ENCODE data around the gene GRIA1. TPM values are rescaled to one million over a fixed set of nuclear protein-coding genes. Genes with fewer than 3 reads are reported as not detected.

GRIA1 gene
- total and polyA plus RNA-seq, 10 of the 15 experiments (the other 5 are each of a cell fraction or from before 2014, with no cell fraction given): 0.04 to 0.18 (median 0.04) TPM; not detected in 7

- no peak for ATAC-seq
- no peak overlapping the region for H3K4me3 ChIP-seq
- in situ Hi-C loops (cut with MboI) (no loop called here), intact Hi-C loops (cut with micrococcal nuclease; ENCODE audit: unreplicated experiment) (no loop called here)
- SMC1A ChIA-PET (ENCODE audit: uncharacterized antibody, unreplicated experiment): interaction anchor here (0.9 kb wide), 1 partner anchor 39 kb away, joined by 3 read pairs; no protein-coding TSS in a partner anchor
- no peak overlapping the region for H3K27ac ChIP-seq (ENCODE audit: control insufficient read depth, insufficient read depth)
- no peaks in the 10 kb centered on the region for H3K36me3 ChIP-seq (ENCODE audit: control insufficient read depth in 2 of 2, insufficient read depth in 2 of 2, low read length in 1 of 2)
- no peaks in the 10 kb centered on the region for H3K79me2 ChIP-seq (ENCODE audit: control insufficient read depth, insufficient read depth, low read length)
- H3K4me1 ChIP-seq (ENCODE audit: control insufficient read depth, insufficient read depth, low read length): no peaks in the 10 kb centered on the region
- H3K9ac ChIP-seq (ENCODE audit: control insufficient read depth, insufficient read depth, low read length): no peak overlapping the region
- 41% methylated on average over 4 of the region's 4 CpGs for WGBS (ENCODE audit: insufficient coverage, insufficient replicate concordance, low lambda C conversion rate, missing lambda C conversion rate)
- H3K9me3 ChIP-seq (replicated peaks; ENCODE audit: control insufficient read depth, insufficient read depth, low read length): no peaks in the 10 kb centered on the region
- no peak for TF ChIP-seq NKRF (conservative IDR thresholded peaks at IDR 0.05)
- no peaks in the 10 kb centered on the region for H3K27me3 ChIP-seq (replicated peaks in 1 of 2; ENCODE audit: control insufficient read depth in 2 of 2, insufficient read depth in 2 of 2, low read length in 1 of 2)
- RAD21 ChIA-PET (ENCODE audit: unreplicated experiment): no interaction called here
- H4K20me1 ChIP-seq (ENCODE audit: control insufficient read depth, insufficient read depth): no peaks in the 10 kb centered on the region
- BruUV-seq (replicated peaks): no TSS peak
- H2AFZ ChIP-seq (ENCODE audit: control insufficient read depth, low read depth, low read length): no peak overlapping the region
- no peak for DNase-seq (ENCODE audit: low read depth, low spot score)
- no peak for FAIRE-seq
- CTCF ChIA-PET: interaction anchor here (0.6 kb wide), 1 partner anchor 1229 kb away, joined by 3 read pairs; no protein-coding TSS in a partner anchor
- no peak overlapping the region for H3K4me2 ChIP-seq (ENCODE audit: control insufficient read depth, insufficient read depth)
- POLR2A ChIA-PET: no interaction called here
These were observed 263.4 kb downstream of the GRIA1 start for GRCh38 chr5:153753645-153754432.

- H2AFZ ChIP-seq (ENCODE audit: control insufficient read depth, low read depth, low read length): no peak overlapping the region
- ChIA-PET POLR2A (no interaction called here), CTCF (no interaction called here), RAD21 (ENCODE audit: unreplicated experiment) (no interaction called here), SMC1A (ENCODE audit: uncharacterized antibody, unreplicated experiment) (interaction anchor here (0.9 kb wide), 1 partner anchor 259 kb away, joined by 4 read pairs; no protein-coding TSS in a partner anchor)
- ATAC-seq (no peak), FAIRE-seq (no peak), DNase-seq (ENCODE audit: low read depth, low spot score) (no peak)
- no peaks in the 10 kb centered on the region for H4K20me1 ChIP-seq (ENCODE audit: control insufficient read depth, insufficient read depth)
- intact Hi-C loops (cut with micrococcal nuclease; ENCODE audit: unreplicated experiment): no loop called here
- no peaks in the 10 kb centered on the region for H3K4me1 ChIP-seq (ENCODE audit: control insufficient read depth, insufficient read depth, low read length)
- WGBS (ENCODE audit: insufficient coverage, insufficient replicate concordance, low lambda C conversion rate, missing lambda C conversion rate): 0% methylated on average over 1 of the region's 1 CpG
- no peak overlapping the region for H3K27ac ChIP-seq (ENCODE audit: control insufficient read depth, insufficient read depth)
- H3K27me3 ChIP-seq (replicated peaks in 1 of 2; ENCODE audit: control insufficient read depth in 2 of 2, insufficient read depth in 2 of 2, low read length in 1 of 2): no peaks in the 10 kb centered on the region
- no peaks in the 10 kb centered on the region for H3K36me3 ChIP-seq (ENCODE audit: control insufficient read depth in 2 of 2, insufficient read depth in 2 of 2, low read length in 1 of 2)
- no peaks in the 10 kb centered on the region for H3K9me3 ChIP-seq (replicated peaks; ENCODE audit: control insufficient read depth, insufficient read depth, low read length)
- no peak overlapping the region for H3K9ac ChIP-seq (ENCODE audit: control insufficient read depth, insufficient read depth, low read length)
- H3K4me2 ChIP-seq (ENCODE audit: control insufficient read depth, insufficient read depth): no peak overlapping the region
- H3K79me2 ChIP-seq (ENCODE audit: control insufficient read depth, insufficient read depth, low read length): no peaks in the 10 kb centered on the region
- TF ChIP-seq MAX (IDR thresholded peaks at IDR 0.05; ENCODE audit: low read depth, low read length) (no peak), EP300 (IDR thresholded peaks at IDR 0.05; ENCODE audit: borderline replicate concordance in 1 of 2, control insufficient read depth in 1 of 2, low read depth in 2 of 2, low read length in 2 of 2) (no peak), BHLHE40 (IDR thresholded peaks at IDR 0.05; ENCODE audit: borderline replicate concordance in 1 of 2, low read depth in 2 of 2, low read length in 1 of 2) (no peak), IRF3 (IDR thresholded peaks at IDR 0.05) (no peak), MYC (IDR thresholded peaks at IDR 0.05; ENCODE audit: insufficient read depth, insufficient read length, insufficient replicate concordance, low read length, severe bottlenecking) (no peak), RAD21 (IDR thresholded peaks at IDR 0.05; ENCODE audit: insufficient read depth, low read depth, low read length) (no peak), BMI1 (IDR thresholded peaks at IDR 0.05; ENCODE audit: borderline replicate concordance) (no peak), YY1 (IDR thresholded peaks at IDR 0.05; ENCODE audit: low read depth, low read length) (no peak)
- in situ Hi-C loops (cut with MboI): no loop called here
- no TSS peak for BruUV-seq (replicated peaks)
- no peak overlapping the region for H3K4me3 ChIP-seq
These were observed 265.5 kb downstream of the GRIA1 start for GRCh38 chr5:153755913-153756500.

Measured in GM12878 (cell line).